Keratinocyte (primary cell): Measurements from ENCODE around the gene SKI. TPM values are rescaled to one million over a fixed set of nuclear protein-coding genes. Genes with fewer than 3 reads are reported as not detected.

Experiments used
- DNase-seq: peaks from one replicate; pipeline ENCODE4 v3.0.0-alpha.2; 2011; ENCODE audit warnings: low read depth, missing footprints, low spot score
- FAIRE-seq: peaks from 2 replicates; lab custom pipeline; 2011; peaks lifted over from hg19 to GRCh38; lab: Jason Lieb, UNC
- H2AFZ ChIP-seq: 2 replicates; pipeline ENCODE4 v1.6.0; 2012; ENCODE audit warnings: low read length, control low read depth, inconsistent platforms; ENCODE audit not compliant: control insufficient read depth
- H3K27ac ChIP-seq: 2 replicates; pipeline ENCODE4 v1.5.1; 2011; ENCODE audit warnings: low read length; ENCODE audit not compliant: control insufficient read depth, insufficient read depth
- H3K27me3 ChIP-seq: 3 replicates; pipeline ENCODE4 v1.6.0; 2011; ENCODE audit warnings: low read length; ENCODE audit not compliant: control insufficient read depth, insufficient read depth; ENCODE audit errors: extremely low read depth
- H3K36me3 ChIP-seq, 2 experiments: 2 replicates in 1 of 2; 3 replicates in 1 of 2; pipeline ENCODE4 v1.5.1; 2011; ENCODE audit warnings: low read length in 2 of 2, mild to moderate bottlenecking in 1 of 2; ENCODE audit not compliant: control insufficient read depth in 2 of 2, insufficient read depth in 2 of 2; ENCODE audit errors: extremely low read depth in 1 of 2
- H3K4me1 ChIP-seq: 3 replicates; pipeline ENCODE4 v1.5.1; 2011; ENCODE audit warnings: low read length; ENCODE audit not compliant: control insufficient read depth, insufficient read depth; ENCODE audit errors: extremely low read depth
- H3K4me2 ChIP-seq: 3 replicates; pipeline ENCODE4 v1.6.0; 2011; ENCODE audit warnings: low read depth, low read length; ENCODE audit not compliant: control insufficient read depth, insufficient read depth; ENCODE audit errors: extremely low read depth
- H3K4me3 ChIP-seq, 3 experiments: fragments of 200-600 bp in 1 of 3; sonication (generic) in 1 of 3; 2 replicates in 2 of 3; 3 replicates in 1 of 3; pipeline ENCODE4 v1.5.1; 2011 to 2016; ENCODE audit warnings: low read length in 3 of 3, mild to moderate bottlenecking in 3 of 3, control low read depth in 2 of 3, inconsistent platforms in 1 of 3, low read depth in 1 of 3, mixed read lengths in 1 of 3, mixed run types in 1 of 3, moderate library complexity in 1 of 3; ENCODE audit not compliant: control insufficient read depth in 2 of 3, insufficient read depth in 2 of 3; ENCODE audit errors: extremely low read depth in 1 of 3
- H3K79me2 ChIP-seq: 2 replicates; pipeline ENCODE4 v1.6.0; 2012; ENCODE audit warnings: low read length; ENCODE audit not compliant: control insufficient read depth, insufficient read depth
- H3K9ac ChIP-seq: 3 replicates; pipeline ENCODE4 v1.6.0; 2011; ENCODE audit warnings: low read length; ENCODE audit not compliant: control insufficient read depth, insufficient read depth; ENCODE audit errors: extremely low read depth
- H3K9me1 ChIP-seq: 3 replicates; pipeline ENCODE4 v1.6.0; 2011; ENCODE audit warnings: low read length; ENCODE audit not compliant: control insufficient read depth, insufficient read depth; ENCODE audit errors: extremely low read depth
- H3K9me3 ChIP-seq: 2 replicates; pipeline ENCODE4 v1.5.1; 2012; ENCODE audit warnings: low read depth, low read length; ENCODE audit not compliant: control insufficient read depth
- H4K20me1 ChIP-seq: 3 replicates; pipeline ENCODE4 v1.6.0; 2011; ENCODE audit warnings: low read length; ENCODE audit not compliant: control insufficient read depth, insufficient read depth; ENCODE audit errors: extremely low read depth
- CTCF ChIP-seq, 3 experiments: IDR thresholded peaks in 1 of 3; conservative IDR thresholded peaks in 1 of 3; optimal IDR thresholded peaks in 1 of 3; 2 replicates in 2 of 3; 3 replicates in 1 of 3; pipeline versions ENCODE3 to v1.5.1; 2011; ENCODE audit warnings: low read length in 3 of 3, mild to moderate bottlenecking in 3 of 3, moderate library complexity in 2 of 3, control low read depth in 1 of 3, inconsistent platforms in 1 of 3; ENCODE audit not compliant: insufficient read depth in 2 of 3; ENCODE audit errors: extremely low read depth in 1 of 3
- EZH2 ChIP-seq: IDR thresholded peaks from one replicate; pipeline ENCODE4 v1.6.1; 2012; ENCODE audit warnings: inconsistent platforms, mild to moderate bottlenecking, low read length, moderate library complexity
- dilution Hi-C: fragments of 300-500 bp; cut with MboI; formaldehyde crosslinking; loops from one replicate; pipeline ENCODE4 v1.7.0; 2020; ENCODE audit warnings: low sequenced_read_pairs; ENCODE audit not compliant: extremely low pct_ligation_motif_present
- polyA plus RNA-seq, 5 experiments: library from polyadenylated mRNA; depleted of rRNA in 3 of 5; stranded (reverse) in 3 of 5; stranded (forward) in 1 of 5; unstranded in 1 of 5; fragments of >200 nt; gene quantifications; 1 replicate in 1 of 5; 2 replicates in 3 of 5; 3 replicates in 1 of 5; pipeline versions ENCODE4 v1.2.1 to v1.2.3, GENCODE V29; 2011 to 2012; ENCODE audit warnings: missing spikeins in 2 of 5, low read depth in 1 of 5, low replicate concordance in 1 of 5

Gene SKI
- polyA plus RNA-seq, 1 donor (not counting 4 experiments of a cell fraction or from before 2014, with no cell fraction given), result 4.8 TPM

GRCh38 chr1:2233468-2233867 lies 5.3 kb downstream of the SKI start:
- TF ChIP-seq CTCF (optimal IDR thresholded peaks at IDR 0.05 in 1 of 3, IDR thresholded peaks at IDR 0.05 in 1 of 3, conservative IDR thresholded peaks at IDR 0.05 in 1 of 3; ENCODE audit: extremely low read depth in 1 of 3, insufficient read depth in 2 of 3, low read length in 3 of 3) (no peak), EZH2 (no peak)
- dilution Hi-C loops, result no loop called here
- Histone ChIP-seq H2AFZ (no peak overlapping the region), H4K20me1 (peaks cover 71% of the 10 kb centered on the region), H3K4me1 (peaks cover 41% of the 10 kb centered on the region), H3K9me1 (no peaks in the 10 kb centered on the region), H3K9ac (no peak overlapping the region), H3K79me2 (peaks cover 98% of the 10 kb centered on the region), H3K27me3 (no peaks in the 10 kb centered on the region), H3K4me3 (no peak overlapping the region), H3K4me2 (peak overlapping the region; percentile 24), H3K27ac (no peak overlapping the region), H3K9me3 (no peaks in the 10 kb centered on the region), H3K36me3 (no peaks in the 10 kb centered on the region)
- DNase-seq (no peak), FAIRE-seq (no peak)

DNA sequence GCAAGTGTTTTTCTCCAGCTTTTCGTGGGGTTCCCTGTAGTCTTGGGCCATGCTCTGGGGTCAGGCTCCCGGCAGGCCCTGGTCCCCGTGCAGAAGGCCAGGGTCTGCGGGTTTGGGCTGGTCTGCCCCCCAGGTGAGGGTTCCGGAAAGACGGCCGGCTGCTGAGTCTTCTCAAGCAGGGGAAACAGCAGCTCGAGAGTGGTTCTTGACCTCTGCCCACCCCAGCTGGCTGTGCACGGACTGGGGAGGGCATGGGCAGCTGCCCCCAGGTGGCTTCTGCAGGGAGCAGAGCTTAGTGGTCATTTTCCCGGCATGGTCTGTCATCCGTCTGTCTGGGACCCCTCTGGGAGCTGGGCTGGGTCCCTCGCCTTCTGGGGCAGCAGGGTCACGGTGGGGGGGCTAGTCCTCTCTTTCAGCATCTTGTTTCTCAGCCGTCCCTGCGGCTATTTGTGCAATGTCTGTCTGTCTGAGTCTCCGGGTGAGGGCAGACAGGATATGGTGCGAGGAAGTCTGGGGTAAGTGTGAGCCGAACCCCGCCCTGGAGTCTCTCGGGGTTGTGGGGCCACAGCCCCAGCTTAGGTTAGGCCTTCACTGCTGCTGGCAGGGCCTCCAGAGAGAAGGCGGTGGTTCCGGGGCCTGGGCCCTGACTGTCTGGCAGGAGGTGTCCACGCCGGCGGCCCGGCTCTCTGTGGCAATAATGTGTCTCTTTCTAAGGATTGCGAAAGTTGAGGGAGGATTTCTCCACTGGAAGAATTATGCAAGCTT lies 6.1 kb downstream of the SKI start:
- H3K9me1 ChIP-seq, result peaks cover 1% of the 10 kb centered on the region
- dilution Hi-C loops, result no loop called here
- peaks cover 99% of the 10 kb centered on the region for H3K79me2 ChIP-seq
- H3K4me1 ChIP-seq, result peaks cover 45% of the 10 kb centered on the region
- H3K27ac ChIP-seq, result peak overlapping the region; percentile 44
- H3K36me3 ChIP-seq, result no peaks in the 10 kb centered on the region
- no peaks in the 10 kb centered on the region for H3K27me3 ChIP-seq
- H3K9ac ChIP-seq, result peak overlapping the region; percentile 48
- H3K4me3 ChIP-seq, result peak overlapping the region in 2 of 3 experiments; percentile 19 to 21
- no peaks in the 10 kb centered on the region for H3K9me3 ChIP-seq
- no peak for DNase-seq
- peak overlapping the region; percentile 63 for H3K4me2 ChIP-seq
- TF ChIP-seq CTCF (optimal IDR thresholded peaks at IDR 0.05 in 1 of 3, IDR thresholded peaks at IDR 0.05 in 1 of 3, conservative IDR thresholded peaks at IDR 0.05 in 1 of 3; ENCODE audit: extremely low read depth in 1 of 3, insufficient read depth in 2 of 3, low read length in 3 of 3) (no peak), EZH2 (no peak)
- FAIRE-seq, result no peak
- peaks cover 74% of the 10 kb centered on the region for H4K20me1 ChIP-seq
- no peak overlapping the region for H2AFZ ChIP-seq
